Measurements from ENCODE around the gene NGEF.

NGEF gene

GRCh38 chr2:232880764-232881351, 132.2 kb downstream of the NGEF start:
- DNase-seq = no peak

GRCh38 chr2:232879618-232880494, 133.2 kb downstream of the NGEF start:
- DNase-seq = no peak

- DNase-seq = no peak
These were observed 134.0 kb downstream of the NGEF start for GRCh38 chr2:232878855-232879617.

- no peak for DNase-seq
These were observed 135.0 kb downstream of the NGEF start for GRCh38 chr2:232877940-232878511.

DNA sequence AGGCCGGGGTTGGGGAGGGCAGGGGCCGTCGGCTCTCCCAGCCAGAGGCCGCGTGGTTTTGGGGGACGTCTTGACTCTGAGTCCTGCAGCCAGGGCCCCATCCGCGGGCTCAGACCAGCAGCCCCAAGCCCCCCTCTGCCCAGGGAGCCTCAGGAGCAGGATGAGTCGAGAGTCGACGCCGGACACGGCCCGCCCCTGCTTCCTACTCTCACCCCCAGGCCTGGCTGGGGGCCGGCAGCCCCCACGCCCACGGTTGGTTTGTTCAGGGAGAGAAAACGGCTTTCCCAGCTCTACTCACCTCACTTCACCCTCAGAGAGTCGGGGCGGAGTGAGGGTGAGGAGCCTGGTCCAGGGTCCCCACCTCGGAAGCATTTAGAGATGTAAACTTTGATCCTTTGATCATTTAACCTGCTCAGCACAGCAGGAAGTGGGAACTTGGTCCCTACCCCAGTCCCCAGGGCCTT, 136.0 kb downstream of the NGEF start:
- DNase-seq = no peak

- DNase-seq = no peak
These were observed 136.7 kb downstream of the NGEF start for GRCh38 chr2:232876161-232876977.

DNA sequence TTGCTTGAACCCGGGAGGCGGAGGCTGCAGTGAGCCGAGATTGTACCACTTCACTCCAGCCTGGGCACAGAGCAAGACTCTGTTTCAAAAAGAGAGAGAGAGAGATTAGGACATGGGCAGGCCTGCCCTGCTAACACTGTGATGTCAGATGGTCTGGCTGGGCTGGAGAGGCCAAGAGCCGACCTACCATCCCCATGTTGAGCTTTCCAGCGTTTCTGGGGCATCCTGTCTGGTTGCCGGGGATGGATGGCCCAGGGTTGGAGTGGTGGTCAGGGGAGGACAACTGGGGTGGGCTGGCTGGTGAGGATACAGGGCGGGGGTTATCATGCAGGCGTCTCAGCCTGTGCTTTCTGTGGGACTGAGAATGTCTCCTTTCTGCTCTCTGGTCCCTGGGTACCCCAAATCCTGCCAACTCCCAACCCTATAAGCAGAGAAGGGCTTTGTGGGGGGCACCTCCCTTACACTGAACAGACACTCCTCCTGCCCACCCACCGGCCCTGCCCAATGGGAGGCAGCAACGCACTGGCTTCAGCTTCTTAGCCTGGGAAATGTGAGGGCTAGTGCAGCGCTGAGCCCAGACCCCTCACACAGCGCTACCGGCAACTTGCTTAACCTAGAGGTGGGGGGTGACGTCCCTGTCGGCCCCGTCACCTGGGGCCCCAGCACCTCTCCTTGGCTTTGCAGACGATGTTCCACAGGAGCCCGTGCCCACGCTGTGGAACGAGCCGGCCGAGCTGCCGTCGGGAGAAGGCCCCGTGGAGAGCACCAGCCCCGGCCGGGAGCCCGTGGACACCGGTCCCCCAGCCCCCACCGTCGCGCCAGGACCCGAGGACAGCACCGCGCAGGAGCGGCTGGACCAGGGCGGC, 137.6 kb downstream of the NGEF start:
- peak; percentile 14 to 25 for DNase-seq

- no peak for DNase-seq
These were observed 138.3 kb downstream of the NGEF start for GRCh38 chr2:232874677-232875223.

DNA sequence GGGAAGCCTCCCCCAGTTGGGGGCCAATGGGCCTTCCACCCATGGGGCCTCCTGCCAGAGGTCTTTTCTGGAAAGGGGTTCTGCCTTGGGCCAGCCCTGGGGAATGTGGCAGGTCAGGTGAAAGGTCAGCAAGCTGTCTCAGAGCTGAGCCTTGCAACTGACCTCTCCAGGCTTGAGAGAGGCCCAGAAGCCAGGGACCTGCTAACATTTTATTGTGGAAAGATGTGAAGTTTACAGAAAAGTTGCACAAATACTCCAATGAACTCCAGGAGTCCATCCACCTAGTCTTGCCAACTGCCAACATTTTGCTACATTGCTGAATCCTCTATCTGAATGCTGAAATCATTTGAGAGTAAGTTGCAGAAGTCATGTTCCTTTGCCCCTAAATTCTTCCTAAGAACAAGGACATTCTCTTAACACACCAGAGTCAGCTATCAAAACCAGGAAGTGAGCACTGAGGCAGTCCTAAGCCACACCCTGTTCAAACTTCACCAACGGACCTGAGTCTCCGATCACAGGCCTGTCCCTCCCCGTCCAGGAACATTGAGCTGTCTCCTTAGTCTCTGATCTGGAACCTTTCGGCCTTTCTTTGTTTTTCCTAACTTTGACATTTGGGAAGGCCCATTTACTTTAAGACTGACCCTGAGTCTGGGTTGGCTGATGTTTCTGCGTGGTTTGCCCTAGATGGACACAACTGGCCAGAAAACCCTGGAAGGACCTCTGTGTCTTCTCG, 139.0 kb downstream of the NGEF start:
- DNase-seq = peak; percentile 1 to 19

DNA sequence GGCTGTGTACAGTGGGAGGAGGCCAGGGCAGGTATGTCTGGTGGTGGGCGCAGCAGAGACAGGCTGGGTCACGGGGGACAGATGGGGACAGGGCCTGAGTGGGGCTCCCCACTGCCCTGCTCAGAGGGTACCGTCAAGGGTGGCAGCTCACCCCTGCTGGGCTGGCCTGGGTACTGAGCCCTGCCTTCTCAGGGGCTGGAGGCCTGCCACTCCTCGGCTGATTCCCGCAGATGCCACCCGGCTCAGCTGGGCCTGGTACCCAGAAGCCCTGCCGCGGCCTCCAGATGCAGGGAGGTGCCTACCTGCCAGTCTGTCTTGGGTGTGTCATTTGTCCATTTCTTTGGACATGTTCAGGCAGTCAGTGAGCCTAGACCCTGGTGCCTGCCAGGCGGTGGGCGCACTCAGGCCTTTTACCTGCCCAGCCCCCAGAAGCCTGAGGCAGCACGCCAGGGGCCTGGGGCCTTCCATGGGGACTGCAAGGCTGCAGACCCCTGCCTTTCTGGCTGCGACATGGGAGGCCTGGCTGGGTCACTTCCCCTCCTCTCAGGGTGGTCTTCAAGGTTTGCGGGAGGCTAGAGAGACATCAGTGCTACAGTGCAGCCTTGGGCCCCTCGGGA, 139.7 kb downstream of the NGEF start:
- DNase-seq = no peak

- no peak for DNase-seq
These were observed 140.2 kb downstream of the NGEF start for GRCh38 chr2:232872826-232873225.

DNA sequence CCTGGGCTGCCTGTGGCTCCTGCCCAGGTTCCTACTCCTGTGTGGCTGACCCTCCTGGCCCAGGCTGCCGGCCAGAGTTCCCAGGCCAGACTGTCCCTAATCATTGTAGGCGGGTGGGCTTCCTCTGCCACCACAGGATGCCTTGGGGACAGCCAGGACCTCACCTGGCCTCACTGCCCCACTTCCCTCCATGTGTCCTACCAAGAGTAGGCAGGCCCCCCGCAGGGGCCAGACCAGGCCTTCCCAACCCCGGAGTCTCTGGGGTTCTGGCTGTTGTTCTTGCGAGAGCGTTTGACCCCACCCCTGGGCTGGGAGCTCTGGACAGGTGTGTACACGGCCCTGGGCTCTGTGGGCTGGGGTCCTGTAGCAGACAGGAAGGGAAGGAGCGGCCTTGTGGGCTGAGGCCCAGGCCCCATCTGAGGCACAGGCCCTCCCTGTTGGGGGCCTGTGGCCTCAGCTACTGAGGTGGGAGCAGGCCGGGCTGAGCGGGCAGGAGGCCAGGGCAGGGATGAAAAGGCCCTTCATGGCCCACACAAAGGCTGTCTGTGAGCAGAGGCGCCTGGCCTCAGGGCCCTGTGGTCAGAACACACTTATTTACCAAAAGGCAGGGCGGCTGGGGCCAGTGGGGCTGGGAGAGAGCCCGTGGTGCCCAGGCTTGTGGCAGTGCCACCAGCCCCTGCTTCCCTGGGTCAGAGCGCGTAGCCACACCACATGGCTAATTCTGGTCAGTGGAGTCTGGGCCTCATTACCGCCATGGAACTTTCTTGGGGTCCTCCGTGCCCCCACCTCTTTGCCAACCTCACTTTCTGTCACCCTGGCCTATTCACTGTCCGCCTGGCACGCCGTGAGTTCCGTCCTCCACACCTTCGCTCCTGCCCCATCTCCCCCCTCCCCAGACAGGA, 141.0 kb downstream of the NGEF start:
- DNase-seq = no peak

DNA sequence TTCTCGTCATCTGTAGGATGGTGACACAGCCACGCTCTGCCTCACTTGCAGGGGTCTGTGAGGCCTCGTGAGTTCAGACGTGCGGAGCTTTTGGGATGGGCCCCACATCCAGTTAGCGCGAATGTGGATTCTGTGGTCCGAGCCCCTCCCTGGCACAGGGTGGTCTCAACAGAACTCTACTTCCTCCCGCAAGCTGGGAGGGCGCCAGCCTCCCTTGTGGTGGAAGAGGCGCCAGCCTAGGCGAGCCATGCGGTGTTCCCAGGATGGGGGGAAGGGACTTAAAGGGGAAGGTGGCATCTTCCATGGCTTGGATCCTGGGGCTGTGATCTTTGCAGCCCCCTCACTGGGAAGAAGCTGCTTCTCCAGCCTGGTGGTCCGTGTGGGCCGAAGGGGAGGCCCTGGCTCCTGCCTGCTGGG, 141.6 kb downstream of the NGEF start:
- peak in 1 of 2 experiments; percentile 21 for DNase-seq

- DNase-seq = no peak
These were observed 142.2 kb downstream of the NGEF start for GRCh38 chr2:232870766-232871371.

GRCh38 chr2:232870018-232870765, 142.9 kb downstream of the NGEF start, which contains the start of gene SNORC:
SNORC (plus strand) TSS chr2:232870264; CDS start chr2:232870342, 78 bp downstream.
- DNase-seq = peak in 1 of 2 experiments; percentile 1

DNA sequence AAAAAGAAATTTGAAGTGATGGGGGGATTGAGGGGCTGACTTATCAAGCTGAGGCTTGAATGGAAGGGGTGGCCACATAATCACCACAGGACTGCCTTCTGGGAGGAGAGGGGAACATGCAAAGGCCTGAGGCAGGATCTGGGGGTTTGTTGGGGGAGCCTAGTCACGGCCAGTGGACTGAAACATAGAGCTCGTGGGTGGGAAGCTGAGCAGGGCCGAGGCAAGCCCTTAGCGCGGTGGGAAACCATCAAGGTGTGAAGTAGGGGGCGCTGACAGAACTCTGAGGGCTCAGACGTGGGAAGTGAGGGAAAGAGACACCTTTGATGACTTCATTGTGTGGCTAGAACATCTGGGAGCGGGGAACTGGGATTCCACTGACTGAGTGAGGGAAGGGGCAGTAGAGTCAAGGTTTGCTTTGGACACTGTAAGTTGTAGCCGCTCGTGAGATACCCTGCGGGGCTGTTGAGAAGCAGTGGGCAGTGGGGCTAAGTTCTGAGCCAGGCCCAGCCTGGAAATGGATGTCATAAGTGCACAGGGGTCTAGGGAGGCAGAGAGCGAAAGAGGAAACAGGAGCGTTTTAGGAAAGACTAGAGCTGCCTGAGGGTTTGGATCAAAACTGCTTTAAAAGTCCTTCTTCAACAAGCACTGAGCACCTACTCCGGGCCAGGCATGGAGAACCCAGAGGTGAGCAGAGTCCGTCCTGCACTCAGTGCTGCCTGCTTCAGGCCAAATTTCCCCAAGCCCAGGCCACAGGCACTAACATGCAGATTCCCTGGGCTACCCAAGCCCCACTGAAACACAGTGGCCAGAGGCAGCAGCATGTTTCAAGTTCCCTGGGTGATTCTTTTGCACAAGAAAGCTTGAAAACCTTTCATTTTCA, 143.7 kb downstream of the NGEF start:
- DNase-seq = no peak

Measured in Kasumi-1 (cell line).